PC-3 (cell line): Measurements from ENCODE around the gene KCTD17. TPM values are rescaled to one million over a fixed set of nuclear protein-coding genes. Genes with fewer than 3 reads are reported as not detected.

Experiments used
- ATAC-seq: fragments of 200-7000 bp; cut with Tn5 transposase; 2 replicates; pipeline ENCODE4 v1.9.1; 2020; ENCODE audit warnings: mild to moderate bottlenecking, moderate library complexity
- BruUV-seq: library from RNA; stranded (reverse); fragments of 400-500 nt; replicated peaks from 2 replicates; lab custom pipeline; 2021; lab: Mats Ljungman, UMichigan
- CTCF ChIA-PET: fragments of 300-600 bp; sonication (Branson Sonifier 250); formaldehyde crosslinking; loops from one replicate; lab custom pipeline; 2022; ENCODE audit warnings: antibody characterized with exemption; lab: Charles Lee
- POLR2A ChIA-PET: fragments of 300-600 bp; sonication (Branson Sonifier 250); formaldehyde crosslinking; loops from one replicate; lab custom pipeline; 2022; ENCODE audit warnings: antibody characterized with exemption; ENCODE audit not compliant: unreplicated experiment; lab: Charles Lee
- DNase-seq: peaks from one replicate; pipeline ENCODE4 v3.0.0-alpha.2; 2015
- H2AFZ ChIP-seq: fragments of 300-600 bp; sonication (generic); 2 replicates; pipeline ENCODE4 v1.6.0; 2016; ENCODE audit warnings: antibody characterized with exemption, low read length
- H3F3A ChIP-seq: fragments of 300-600 bp; sonication (generic); one replicate; pipeline ENCODE4 v1.6.0; 2017; ENCODE audit warnings: antibody characterized with exemption, low read length, control low read depth, mild to moderate bottlenecking; ENCODE audit not compliant: unreplicated experiment
- H3K27ac ChIP-seq: fragments of 300-600 bp; sonication (generic); 2 replicates; pipeline ENCODE4 v1.5.1; 2016; ENCODE audit warnings: mild to moderate bottlenecking, low read length
- H3K27me3 ChIP-seq: fragments of 300-600 bp; sonication (generic); 2 replicates; pipeline ENCODE4 v1.6.1; 2016; ENCODE audit warnings: low read length, mixed read lengths
- H3K36me3 ChIP-seq: fragments of 300-600 bp; sonication (generic); 2 replicates; pipeline ENCODE4 v1.6.1; 2016; ENCODE audit warnings: low read depth, mixed run types, low read length, mixed read lengths
- H3K4me1 ChIP-seq: fragments of 300-600 bp; sonication (generic); 2 replicates; pipeline ENCODE4 v1.5.1; 2016; ENCODE audit warnings: low read length; ENCODE audit not compliant: insufficient read depth
- H3K4me2 ChIP-seq: fragments of 300-600 bp; sonication (generic); 2 replicates; pipeline ENCODE4 v1.6.0; 2016; ENCODE audit warnings: low read length
- H3K4me3 ChIP-seq: fragments of 300-600 bp; sonication (generic); 2 replicates; pipeline ENCODE4 v1.5.1; 2016; ENCODE audit warnings: mild to moderate bottlenecking, low read length, mixed read lengths
- H3K79me2 ChIP-seq: fragments of 300-600 bp; sonication (generic); 2 replicates; pipeline ENCODE4 v1.6.1; 2017; ENCODE audit warnings: low read length, mixed read lengths
- H3K9ac ChIP-seq: fragments of 300-600 bp; sonication (generic); 2 replicates; pipeline ENCODE4 v1.6.0; 2016; ENCODE audit warnings: mild to moderate bottlenecking, low read length
- H3K9me2 ChIP-seq: fragments of 300-600 bp; sonication (generic); replicated peaks from 2 replicates; pipeline ENCODE4 v1.6.1; 2016; ENCODE audit warnings: mixed run types, low read length, mixed read lengths
- H3K9me3 ChIP-seq: fragments of 300-600 bp; sonication (generic); 2 replicates; pipeline ENCODE4 v1.6.1; 2016; ENCODE audit warnings: low read length, mixed read lengths
- H4K20me1 ChIP-seq: fragments of 300-600 bp; sonication (generic); 2 replicates; pipeline ENCODE4 v1.6.1; 2016; ENCODE audit warnings: low read length, mixed read lengths
- CTCF ChIP-seq: fragments of 300-600 bp; sonication (generic); conservative IDR thresholded peaks from 2 replicates; pipeline ENCODE4 v1.5.1; 2017; ENCODE audit warnings: antibody characterized with exemption, low read depth, mild to moderate bottlenecking, low read length
- EZH2 ChIP-seq: fragments of 300-600 bp; sonication (generic); IDR thresholded peaks from one replicate; pipeline ENCODE4 v1.6.1; 2017; ENCODE audit warnings: antibody characterized with exemption, mild to moderate bottlenecking, low read length; ENCODE audit not compliant: unreplicated experiment
- EZH2phosphoT487 ChIP-seq: fragments of 300-600 bp; sonication (generic); IDR thresholded peaks from 2 replicates; pipeline ENCODE4 v1.6.1; 2018; ENCODE audit warnings: mild to moderate bottlenecking, antibody characterized with exemption, low read length, borderline replicate concordance
- intact Hi-C: fragments of 100-400 bp; cut with micrococcal nuclease; formaldehyde crosslinking; loops from 2 replicates; pipeline ENCODE4 v1.9.0; 2023
- total RNA-seq: library from RNA; depleted of rRNA; stranded (reverse); fragments of >200 nt; gene quantifications from 2 replicates; pipeline ENCODE4 v1.2.3, GENCODE V29; 2014

KCTD17 gene
- total RNA-seq, 1 experiment from 2014 or later, result 25.9 TPM

GRCh38 chr22:37057796-37058510, 6.4 kb downstream of the KCTD17 start:
- H3F3A ChIP-seq, result no peaks in the 10 kb centered on the region
- intact Hi-C loops, result no loop called here
- H3K4me3 ChIP-seq, result no peak overlapping the region
- no TSS peak for BruUV-seq
- H2AFZ ChIP-seq, result no peak overlapping the region
- H3K27ac ChIP-seq, result no peak overlapping the region
- no peak for TF ChIP-seq EZH2
- no peak for TF ChIP-seq CTCF
- no peak for TF ChIP-seq EZH2phosphoT487
- H4K20me1 ChIP-seq, result no peaks in the 10 kb centered on the region
- no peaks in the 10 kb centered on the region for H3K9me3 ChIP-seq
- H3K36me3 ChIP-seq, result no peaks in the 10 kb centered on the region
- POLR2A ChIA-PET, result no interaction called here
- H3K9ac ChIP-seq, result no peak overlapping the region
- no peaks in the 10 kb centered on the region for H3K27me3 ChIP-seq
- H3K4me2 ChIP-seq, result no peak overlapping the region
- no peak for ATAC-seq
- no peaks in the 10 kb centered on the region for H3K4me1 ChIP-seq
- DNase-seq, result no peak
- H3K79me2 ChIP-seq, result no peaks in the 10 kb centered on the region
- no peaks in the 10 kb centered on the region for H3K9me2 ChIP-seq
- CTCF ChIA-PET, result interaction anchor here (0.6 kb wide), 1 partner anchor 527 kb away, joined by 5 read pairs; no protein-coding TSS in a partner anchor

- ChIA-PET CTCF (no interaction called here), POLR2A (no interaction called here)
- no peak overlapping the region for H3K4me2 ChIP-seq
- no peaks in the 10 kb centered on the region for H3K9me3 ChIP-seq
- H3K27ac ChIP-seq, result no peak overlapping the region
- no peak overlapping the region for H2AFZ ChIP-seq
- intact Hi-C loops, result no loop called here
- BruUV-seq, result no TSS peak
- no peak for DNase-seq
- no peaks in the 10 kb centered on the region for H4K20me1 ChIP-seq
- H3K27me3 ChIP-seq, result no peaks in the 10 kb centered on the region
- TF ChIP-seq EZH2phosphoT487, result no peak
- TF ChIP-seq CTCF, result no peak
- TF ChIP-seq EZH2, result no peak
- no peaks in the 10 kb centered on the region for H3K9me2 ChIP-seq
- H3K9ac ChIP-seq, result no peak overlapping the region
- H3F3A ChIP-seq, result no peaks in the 10 kb centered on the region
- H3K4me1 ChIP-seq, result no peaks in the 10 kb centered on the region
- no peak for ATAC-seq
- no peaks in the 10 kb centered on the region for H3K79me2 ChIP-seq
- no peaks in the 10 kb centered on the region for H3K36me3 ChIP-seq
- no peak overlapping the region for H3K4me3 ChIP-seq
Observed at GRCh38 chr22:37058917-37059701, 7.6 kb downstream of the KCTD17 start.
